NCI-H2029 (cell line): ENCODE results near the gene KCNG2.

Experiments used
- DNase-seq: peaks from one replicate; lab custom pipeline; 2025; lab: John Stamatoyannopoulos, UW

The KCNG2 gene

DNA sequence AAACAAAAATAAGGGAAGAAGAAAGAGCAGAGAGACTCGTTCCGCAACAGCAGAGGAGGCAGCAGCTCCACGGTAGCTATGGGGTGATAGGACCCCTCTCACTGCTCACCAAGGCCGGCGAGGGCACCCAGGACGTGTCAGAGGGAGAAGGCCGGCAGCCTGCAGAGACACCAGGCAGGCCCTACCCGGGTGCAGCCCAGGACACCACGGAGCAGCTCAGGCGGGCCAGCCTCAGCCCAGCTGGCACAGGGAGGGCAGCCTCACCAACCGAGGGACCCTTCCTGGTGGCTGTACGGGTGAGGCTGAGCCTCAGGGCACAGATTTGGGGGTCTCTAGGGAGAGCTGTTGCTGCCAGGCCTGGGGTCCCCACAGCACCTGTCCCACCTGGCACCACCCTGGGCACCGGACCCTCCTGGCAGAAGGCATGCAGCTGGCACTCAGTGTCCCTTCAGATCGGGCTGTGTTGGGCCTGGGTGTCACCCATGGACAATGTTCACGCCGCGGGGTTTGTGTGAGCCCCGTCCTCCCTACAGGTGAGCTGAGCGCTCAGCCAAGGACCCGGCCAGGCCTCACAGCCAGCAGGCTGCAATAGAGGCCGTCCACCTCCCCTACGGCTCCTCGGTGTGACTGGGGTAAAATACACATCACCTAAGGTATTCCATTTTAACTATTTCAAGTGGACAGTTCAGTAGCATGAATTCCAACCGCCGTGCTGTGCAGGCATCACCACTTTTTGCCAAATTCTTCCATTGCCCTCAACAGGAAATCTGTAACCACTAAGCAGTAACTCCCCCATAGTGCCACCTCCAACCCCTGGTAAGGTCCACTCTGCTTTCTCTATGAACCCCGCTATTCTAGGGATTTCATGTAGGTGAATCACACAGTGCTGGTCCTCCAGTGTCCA is 21.6 kb downstream of the KCNG2 start:
- DNase-seq = no peak

DNA sequence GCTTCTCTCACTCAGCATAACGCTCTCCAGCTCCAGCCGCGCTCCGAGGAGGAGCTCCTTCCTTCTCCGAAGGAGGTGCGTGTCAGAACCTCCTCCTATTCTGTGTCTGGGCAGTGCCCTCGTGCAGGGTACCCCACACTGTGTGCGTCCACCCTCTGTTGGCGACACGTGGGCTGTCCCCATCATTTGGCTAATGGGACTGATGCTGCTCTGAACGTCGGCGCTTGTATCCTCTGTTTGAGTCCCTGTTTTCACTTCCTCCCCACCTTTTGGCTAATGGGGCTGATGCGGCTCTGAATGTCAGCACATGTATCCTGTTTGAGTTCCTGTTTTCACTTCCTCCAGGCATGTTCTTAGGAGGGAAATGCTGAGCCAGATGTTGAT is 22.2 kb downstream of the KCNG2 start:
- no peak for DNase-seq

DNA sequence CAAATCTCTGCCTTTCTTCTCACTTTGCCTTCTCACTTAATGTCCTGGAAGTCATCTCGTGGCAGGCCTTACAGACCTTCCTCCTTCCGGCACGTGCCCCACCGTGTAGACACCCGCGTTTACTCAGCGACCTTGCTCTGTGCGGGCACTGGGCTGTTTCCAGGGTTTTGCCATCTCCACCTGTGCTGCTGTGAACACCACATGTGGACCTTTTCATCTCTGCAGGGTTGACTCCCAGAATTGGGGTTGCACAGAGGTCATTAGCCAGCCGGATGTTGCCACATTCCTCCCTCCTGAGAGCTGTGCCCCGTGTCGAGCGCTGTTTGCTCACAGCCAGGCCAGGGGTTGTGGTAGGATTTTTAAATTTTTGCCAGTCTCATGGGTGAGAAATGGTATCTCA is 25.4 kb downstream of the KCNG2 start:
- no peak for DNase-seq

DNA sequence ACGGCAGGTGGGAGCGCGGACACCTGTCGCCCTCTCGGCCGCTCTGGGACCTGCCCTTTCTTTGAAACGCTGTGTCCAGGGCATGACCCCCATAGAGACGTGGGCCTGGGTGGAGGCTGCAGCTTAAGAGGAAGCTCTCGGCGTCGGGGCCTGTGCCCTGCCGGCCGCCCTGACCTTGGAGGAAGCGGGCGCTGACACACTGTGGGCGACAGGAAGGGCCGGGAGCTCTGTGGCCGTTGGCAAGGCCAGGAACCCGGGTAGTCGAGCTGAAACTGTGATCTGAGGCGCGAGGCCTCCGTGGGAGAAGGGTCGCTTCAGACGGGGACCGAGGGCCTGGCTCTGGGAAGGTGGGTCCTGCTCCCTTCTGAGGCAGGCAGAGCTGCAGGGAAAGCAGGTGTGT is 28.2 kb downstream of the KCNG2 start:
- no peak for DNase-seq

- DNase-seq = no peak
Measured at GRCh38 chr18:79826966-79827365, 29.2 kb downstream of the KCNG2 start.

GRCh38 chr18:79828258-79828657 is 30.5 kb downstream of the KCNG2 start:
- DNase-seq = no peak

DNA sequence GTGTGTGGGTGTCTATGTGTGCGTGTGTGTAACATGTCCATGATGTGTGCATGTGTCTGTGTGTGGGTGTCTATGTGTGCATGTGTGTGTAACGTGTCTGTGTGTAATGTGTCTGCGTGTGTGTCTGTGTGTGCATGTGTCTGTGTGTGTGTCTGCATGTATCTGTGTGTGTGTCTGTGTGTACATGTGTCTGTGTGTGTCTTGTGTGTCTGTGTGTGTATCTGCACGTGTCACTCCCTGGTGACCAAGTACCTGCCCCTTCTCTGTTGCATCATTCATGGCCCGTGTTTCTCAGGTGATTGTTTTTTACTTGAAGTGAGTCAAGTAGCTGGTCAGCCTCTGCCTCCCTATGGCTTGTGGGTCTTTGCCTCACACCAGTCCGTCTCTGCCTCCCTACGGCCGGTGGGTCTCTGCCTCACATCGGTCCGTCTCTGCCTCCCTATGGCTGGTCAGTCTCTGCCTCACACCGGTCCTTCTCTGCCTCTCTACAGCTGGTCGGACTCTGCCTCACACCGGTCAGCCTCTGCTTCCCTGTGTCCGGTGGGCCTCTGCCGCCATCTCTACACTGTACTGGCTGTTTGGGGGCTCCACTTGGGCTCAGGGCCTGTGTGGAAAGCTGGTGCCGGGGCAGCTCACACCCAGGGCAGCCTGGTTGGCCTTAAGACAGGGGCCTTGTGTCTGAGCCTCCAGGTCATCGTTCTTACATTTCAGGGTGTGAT is 31.6 kb downstream of the KCNG2 start:
- no peak for DNase-seq

GRCh38 chr18:79832169-79832568 is 34.4 kb downstream of the KCNG2 start:
- no peak for DNase-seq

- DNase-seq = no peak
Measured at GRCh38 chr18:79834834-79835233, 37.1 kb downstream of the KCNG2 start.

GRCh38 chr18:79841936-79842335 is 44.2 kb downstream of the KCNG2 start:
- DNase-seq = no peak

DNA sequence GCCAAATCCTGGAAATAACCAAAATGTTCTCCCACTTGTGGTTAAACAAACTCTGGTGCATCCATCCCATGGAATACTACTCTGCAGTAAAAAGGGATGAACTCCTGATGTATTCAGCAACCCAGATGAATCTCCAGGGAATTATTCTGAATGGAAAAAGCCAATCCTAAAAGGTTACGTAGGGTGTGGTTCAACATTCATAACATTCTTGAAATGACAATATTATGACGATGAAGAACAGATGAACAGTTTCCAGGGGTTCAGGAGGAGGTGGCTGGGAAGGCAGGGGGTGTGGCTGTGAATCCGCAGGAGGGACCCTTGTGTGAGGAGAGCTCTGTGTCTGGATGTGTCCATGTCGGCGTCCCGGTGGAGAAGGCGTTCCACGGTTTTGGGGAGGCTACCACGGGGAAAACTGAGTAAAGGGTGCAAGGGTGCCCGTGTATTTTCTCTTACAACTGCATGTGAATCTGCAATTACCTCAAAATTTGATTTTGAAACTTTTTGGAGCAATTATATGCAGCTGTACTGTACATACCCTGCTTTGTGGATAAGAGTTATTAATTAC is 47.3 kb downstream of the KCNG2 start:
- no peak for DNase-seq

GRCh38 chr18:79846936-79847557 is 49.3 kb downstream of the KCNG2 start:
- DNase-seq = no peak

- no peak for DNase-seq
Measured at GRCh38 chr18:79847606-79848293, 50.0 kb downstream of the KCNG2 start.

DNA sequence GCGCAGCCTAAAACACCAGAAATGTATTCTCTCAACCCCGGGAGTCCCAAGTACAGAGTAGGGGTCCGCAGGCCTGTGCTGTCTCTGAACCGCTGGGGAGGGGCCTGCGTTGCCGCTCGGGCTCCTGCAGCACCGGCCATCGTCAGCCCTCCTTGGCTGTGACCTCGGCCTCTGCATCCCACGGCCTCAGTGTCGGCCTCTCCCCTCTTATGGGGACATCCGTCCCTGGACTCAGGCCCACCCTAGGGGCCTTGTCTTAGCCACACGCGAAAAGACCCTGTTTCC is 50.5 kb downstream of the KCNG2 start:
- no peak for DNase-seq

- DNase-seq = no peak
Measured at GRCh38 chr18:79848579-79849327, 51.0 kb downstream of the KCNG2 start.

DNA sequence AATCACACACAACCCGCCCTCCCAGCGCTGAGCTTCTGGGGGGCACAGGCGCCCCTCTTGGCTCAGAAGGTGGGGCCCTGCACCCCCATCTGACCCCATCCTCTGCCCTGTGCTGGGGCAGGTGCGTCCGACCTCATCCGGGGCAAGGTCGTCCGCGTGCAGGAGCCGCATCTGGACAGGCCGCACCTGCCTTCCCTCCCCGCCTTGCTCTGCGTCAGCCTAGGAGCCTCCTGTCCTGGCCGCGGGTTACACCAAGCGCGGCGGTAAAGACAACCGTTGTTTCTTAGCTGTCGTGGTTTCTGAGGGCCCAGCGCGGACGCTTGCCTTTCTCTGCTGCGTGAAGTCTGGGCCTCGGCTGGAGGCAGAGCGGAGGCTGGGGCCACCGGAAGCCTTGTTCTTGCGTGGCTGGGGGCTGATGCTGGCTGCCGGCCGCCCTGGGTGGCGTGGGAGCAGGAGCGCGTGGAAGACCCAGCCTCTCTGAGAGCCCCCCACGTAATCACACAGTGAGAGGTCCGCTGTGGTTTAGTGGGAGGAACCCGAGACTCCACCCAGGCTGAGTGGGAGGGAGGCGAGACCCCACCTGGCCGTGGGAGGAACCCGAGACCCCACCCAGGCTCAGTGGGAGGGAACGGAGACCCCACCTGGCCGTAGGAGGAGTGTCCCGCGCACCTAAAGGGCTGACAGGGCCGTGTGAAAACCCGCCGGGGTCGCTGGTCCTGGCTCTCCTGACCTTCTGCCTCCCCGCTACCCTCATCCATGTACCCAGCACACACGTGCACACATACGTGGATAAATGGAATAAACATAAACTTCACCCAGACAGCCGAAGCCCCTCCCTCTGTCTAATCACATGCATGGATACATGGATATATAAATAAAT is 51.8 kb downstream of the KCNG2 start:
- no peak for DNase-seq

GRCh38 chr18:79850731-79851130 is 53.0 kb downstream of the KCNG2 start:
- DNase-seq = no peak

GRCh38 chr18:79851489-79851888 is 53.8 kb downstream of the KCNG2 start:
- DNase-seq = no peak

DNA sequence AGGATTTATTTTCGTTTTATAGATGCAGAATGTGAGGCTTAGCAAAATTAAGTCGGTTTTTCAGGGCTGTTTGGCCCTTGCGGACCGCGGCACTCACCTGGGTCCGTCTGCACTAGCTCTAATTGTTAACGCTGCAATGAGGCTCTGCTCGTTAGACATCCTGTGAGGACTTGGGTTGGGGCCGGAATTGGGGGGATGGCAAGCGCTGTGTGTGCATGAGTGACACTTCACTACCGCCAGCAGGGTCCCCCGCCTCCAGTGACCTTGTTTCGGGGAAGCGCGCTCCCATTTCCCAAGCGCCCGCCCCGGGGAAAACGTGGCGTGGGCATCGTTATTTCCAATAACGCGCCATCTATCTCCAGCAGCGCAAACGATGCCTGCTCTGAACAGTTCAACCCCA is 54.2 kb downstream of the KCNG2 start:
- DNase-seq = no peak

- DNase-seq = no peak
Measured at GRCh38 chr18:79852561-79853302, 55.0 kb downstream of the KCNG2 start.
